ENCODE measurements around the gene SEPTIN2. TPM values are rescaled to one million over a fixed set of nuclear protein-coding genes. Genes with fewer than 3 reads are reported as not detected.
A peak's percentile ranks its signal among the peaks of the same experiment; 100 is the strongest.
"Not testable (repeated sequence)": the region's sequence is repeated elsewhere in the genome, so short reads cannot be mapped to it uniquely, and the experiment has no call there.

Gene SEPTIN2
- total RNA-seq, 1 experiment from 2014 or later = 502 TPM

GRCh38 chr2:241286348-241287090 lies 29.2 kb upstream of the SEPTIN2 start:
- no peak for DNase-seq (ENCODE audit: low read depth)

- no peak for DNase-seq (ENCODE audit: low read depth)
Observed at GRCh38 chr2:241288324-241288888, 27.3 kb upstream of the SEPTIN2 start.

- no peak for DNase-seq (ENCODE audit: low read depth)
Observed at GRCh38 chr2:241289053-241289452, 26.7 kb upstream of the SEPTIN2 start.

- no peak for DNase-seq (ENCODE audit: low read depth)
Observed at GRCh38 chr2:241289597-241289996, 26.1 kb upstream of the SEPTIN2 start.

GRCh38 chr2:241291153-241291552 lies 24.6 kb upstream of the SEPTIN2 start:
- DNase-seq (ENCODE audit: low read depth) = no peak

GRCh38 chr2:241291977-241292376 lies 23.7 kb upstream of the SEPTIN2 start:
- no peak for DNase-seq (ENCODE audit: low read depth)

GRCh38 chr2:241293378-241293797 lies 22.3 kb upstream of the SEPTIN2 start:
- not testable (repeated sequence) for DNase-seq (ENCODE audit: low read depth)

- no peak for DNase-seq (ENCODE audit: low read depth)
Observed at GRCh38 chr2:241295326-241296095, 20.2 kb upstream of the SEPTIN2 start.

GRCh38 chr2:241296767-241297166 lies 19.0 kb upstream of the SEPTIN2 start:
- DNase-seq (ENCODE audit: low read depth) = no peak

- no peak for DNase-seq (ENCODE audit: low read depth)
Observed at GRCh38 chr2:241298673-241299072, 17.1 kb upstream of the SEPTIN2 start.

- no peak for DNase-seq (ENCODE audit: low read depth)
Observed at GRCh38 chr2:241300000-241300399, 15.7 kb upstream of the SEPTIN2 start.

GRCh38 chr2:241302083-241302482 lies 13.6 kb upstream of the SEPTIN2 start:
- no peak for DNase-seq (ENCODE audit: low read depth)

GRCh38 chr2:241302759-241303651 lies 12.7 kb upstream of the SEPTIN2 start:
- DNase-seq (ENCODE audit: low read depth) = no peak

- DNase-seq (ENCODE audit: low read depth) = no peak
Observed at GRCh38 chr2:241304039-241304670, 11.6 kb upstream of the SEPTIN2 start.

- DNase-seq (ENCODE audit: low read depth) = no peak
Observed at GRCh38 chr2:241307055-241307454, 8.7 kb upstream of the SEPTIN2 start.

- DNase-seq (ENCODE audit: low read depth) = no peak
Observed at GRCh38 chr2:241308267-241308666, 7.5 kb upstream of the SEPTIN2 start.

GRCh38 chr2:241308832-241309500 lies 6.8 kb upstream of the SEPTIN2 start:
- no peak for DNase-seq (ENCODE audit: low read depth)

GRCh38 chr2:241309684-241310117 lies 6.0 kb upstream of the SEPTIN2 start:
- DNase-seq (ENCODE audit: low read depth) = peak; percentile 65

- DNase-seq (ENCODE audit: low read depth) = no peak
Observed at GRCh38 chr2:241310917-241311566, 4.7 kb upstream of the SEPTIN2 start.

- DNase-seq (ENCODE audit: low read depth) = peak; percentile 32
Observed at GRCh38 chr2:241312082-241312481, 3.6 kb upstream of the SEPTIN2 start.

Measured in RPMI7951 (cell line).